HEK293 (cell line): ENCODE results near the gene HNRNPUL1.

Experiments used
- CTCF ChIA-PET: fragments of 350-600 bp; formaldehyde crosslinking; extraction: SDS; loops from one replicate; lab custom pipeline; 2021; ENCODE audit warnings: antibody characterized with exemption; lab: Yijun Ruan, JAX
- POLR2A ChIA-PET: fragments of 300-600 bp; formaldehyde crosslinking; extraction: SDS; loops from one replicate; lab custom pipeline; 2020; ENCODE audit warnings: antibody characterized with exemption, inconsistent platforms; lab: Yijun Ruan, JAX
- H3K27ac ChIP-seq: fragments of 200-500 bp; sonication (Bioruptor generic); 2 replicates; pipeline ENCODE4 v1.5.1; 2014; ENCODE audit warnings: low read depth, low read length, control low read depth, inconsistent platforms; ENCODE audit errors: extremely low read depth
- H3K36me3 ChIP-seq, 2 experiments: fragments of 200-500 bp in 1 of 2; sonication (Bioruptor generic) in 1 of 2; 1 replicate in 1 of 2; 2 replicates in 1 of 2; pipeline ENCODE4 v1.5.1; 2014 to 2017; ENCODE audit warnings: inconsistent platforms in 2 of 2, low read length in 2 of 2; ENCODE audit not compliant: control insufficient read depth in 2 of 2, insufficient read depth in 1 of 2
- H3K4me1 ChIP-seq: fragments of 200-500 bp; sonication (Bioruptor generic); 2 replicates; pipeline ENCODE4 v1.5.1; 2014; ENCODE audit warnings: mild to moderate bottlenecking, low read length, inconsistent platforms; ENCODE audit not compliant: control insufficient read depth, insufficient read depth
- H3K4me3 ChIP-seq: 2 replicates; pipeline ENCODE4 v1.5.1; 2011; ENCODE audit warnings: low read depth, mild to moderate bottlenecking, control low read depth, low read length, moderate library complexity
- H3K9me3 ChIP-seq: fragments of 200-500 bp; sonication (Bioruptor generic); 2 replicates; pipeline ENCODE4 v1.5.1; 2014; ENCODE audit warnings: low read depth, low read length, inconsistent platforms; ENCODE audit not compliant: control insufficient read depth, insufficient read depth
- EGR2 ChIP-seq: fragments of 450-650 bp; formaldehyde crosslinking; IDR thresholded peaks from 2 replicates; pipeline ENCODE4 v1.5.1; 2016; ENCODE audit warnings: low read depth, missing biosample characterization, missing genetic modification characterization
- KLF10 ChIP-seq: fragments of 450-650 bp; IDR thresholded peaks from 2 replicates; pipeline ENCODE4 v1.5.1; 2018; ENCODE audit warnings: missing biosample characterization, mild to moderate bottlenecking, missing genetic modification characterization
- KLF17 ChIP-seq: fragments of 450-650 bp; formaldehyde crosslinking; IDR thresholded peaks from 2 replicates; pipeline ENCODE4 v1.5.1; 2016; ENCODE audit warnings: missing biosample characterization, missing genetic modification characterization
- ZBTB17 ChIP-seq: fragments of 450-650 bp; formaldehyde crosslinking; IDR thresholded peaks from 2 replicates; pipeline ENCODE4 v1.5.1; 2016; ENCODE audit warnings: missing biosample characterization, missing genetic modification characterization
- ZBTB26 ChIP-seq: fragments of 450-650 bp; formaldehyde crosslinking; optimal IDR thresholded peaks from 2 replicates; pipeline ENCODE3; 2016; ENCODE audit warnings: missing biosample characterization, mild to moderate bottlenecking, missing genetic modification characterization
- ZNF2 ChIP-seq: fragments of 450-650 bp; formaldehyde crosslinking; IDR thresholded peaks from 2 replicates; pipeline ENCODE4 v1.5.1; 2016; ENCODE audit warnings: missing biosample characterization, missing genetic modification characterization
- ZNF239 ChIP-seq: fragments of 450-650 bp; formaldehyde crosslinking; IDR thresholded peaks from 2 replicates; pipeline ENCODE4 v1.5.1; 2016; ENCODE audit warnings: missing biosample characterization, missing genetic modification characterization
- ZNF366 ChIP-seq: fragments of 450-650 bp; formaldehyde crosslinking; conservative IDR thresholded peaks from 2 replicates; pipeline ENCODE4 v1.5.1; 2016; ENCODE audit warnings: missing biosample characterization, missing genetic modification characterization
- ZNF426 ChIP-seq: fragments of 450-650 bp; formaldehyde crosslinking; IDR thresholded peaks from 2 replicates; pipeline ENCODE4 v1.5.1; 2017; ENCODE audit warnings: missing biosample characterization, missing genetic modification characterization, mild to moderate bottlenecking, inconsistent platforms, moderate library complexity
- ZNF561 ChIP-seq: fragments of 450-650 bp; IDR thresholded peaks from 2 replicates; pipeline ENCODE4 v1.5.1; 2018; ENCODE audit warnings: missing biosample characterization, missing genetic modification characterization, borderline replicate concordance
- TF ChIP-seq, protein P1 (sequence below): fragments of 450-650 bp; formaldehyde crosslinking; conservative IDR thresholded peaks from 2 replicates; pipeline ENCODE4 v1.5.1; 2016; ENCODE audit warnings: low read depth, missing biosample characterization, missing genetic modification characterization
- TF ChIP-seq, protein P2 (sequence below): fragments of 450-650 bp; IDR thresholded peaks from 2 replicates; pipeline ENCODE4 v1.5.1; 2018; ENCODE audit warnings: missing biosample characterization, missing genetic modification characterization

HNRNPUL1 gene

DNA sequence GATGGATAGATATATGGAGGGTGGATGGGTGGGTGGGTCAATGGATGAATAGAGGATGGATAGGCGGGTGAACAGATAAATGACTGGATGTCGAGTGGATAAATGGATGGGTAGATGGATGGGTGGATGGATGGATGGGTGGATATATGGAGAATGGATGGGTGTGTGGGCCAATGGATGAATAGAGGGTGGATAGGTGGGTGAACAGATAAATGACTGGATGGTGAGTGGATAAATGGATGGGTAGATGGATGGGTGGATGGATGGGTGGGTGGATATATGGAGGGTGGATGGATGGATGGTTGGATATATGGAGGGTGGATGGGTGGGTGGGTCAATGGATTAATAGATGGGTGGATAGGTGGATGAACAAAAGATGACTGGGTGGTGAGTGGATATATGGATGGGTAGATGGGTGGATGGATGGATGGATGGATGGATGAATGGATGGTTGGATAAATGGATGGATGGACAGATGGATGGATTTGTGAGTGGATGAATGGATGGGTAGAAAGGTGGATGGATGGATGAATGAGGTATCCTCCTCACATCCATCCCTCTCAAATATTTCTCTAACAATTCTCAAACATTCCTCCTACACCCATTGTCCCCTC is 24.1 kb upstream of the HNRNPUL1 start:
- TF ChIP-seq EGR2 (tag by site-specific recombination) (peak; percentile 95), ZNF426 (no peak), ZNF2 (no peak), ZNF561 (tag by site-specific recombination) (no peak), ZNF366 (tag by site-specific recombination) (peak; percentile 95), ZNF239 (no peak), ZBTB17 (tag by site-specific recombination) (peak; percentile 88)
- TF ChIP-seq, protein P1, sequence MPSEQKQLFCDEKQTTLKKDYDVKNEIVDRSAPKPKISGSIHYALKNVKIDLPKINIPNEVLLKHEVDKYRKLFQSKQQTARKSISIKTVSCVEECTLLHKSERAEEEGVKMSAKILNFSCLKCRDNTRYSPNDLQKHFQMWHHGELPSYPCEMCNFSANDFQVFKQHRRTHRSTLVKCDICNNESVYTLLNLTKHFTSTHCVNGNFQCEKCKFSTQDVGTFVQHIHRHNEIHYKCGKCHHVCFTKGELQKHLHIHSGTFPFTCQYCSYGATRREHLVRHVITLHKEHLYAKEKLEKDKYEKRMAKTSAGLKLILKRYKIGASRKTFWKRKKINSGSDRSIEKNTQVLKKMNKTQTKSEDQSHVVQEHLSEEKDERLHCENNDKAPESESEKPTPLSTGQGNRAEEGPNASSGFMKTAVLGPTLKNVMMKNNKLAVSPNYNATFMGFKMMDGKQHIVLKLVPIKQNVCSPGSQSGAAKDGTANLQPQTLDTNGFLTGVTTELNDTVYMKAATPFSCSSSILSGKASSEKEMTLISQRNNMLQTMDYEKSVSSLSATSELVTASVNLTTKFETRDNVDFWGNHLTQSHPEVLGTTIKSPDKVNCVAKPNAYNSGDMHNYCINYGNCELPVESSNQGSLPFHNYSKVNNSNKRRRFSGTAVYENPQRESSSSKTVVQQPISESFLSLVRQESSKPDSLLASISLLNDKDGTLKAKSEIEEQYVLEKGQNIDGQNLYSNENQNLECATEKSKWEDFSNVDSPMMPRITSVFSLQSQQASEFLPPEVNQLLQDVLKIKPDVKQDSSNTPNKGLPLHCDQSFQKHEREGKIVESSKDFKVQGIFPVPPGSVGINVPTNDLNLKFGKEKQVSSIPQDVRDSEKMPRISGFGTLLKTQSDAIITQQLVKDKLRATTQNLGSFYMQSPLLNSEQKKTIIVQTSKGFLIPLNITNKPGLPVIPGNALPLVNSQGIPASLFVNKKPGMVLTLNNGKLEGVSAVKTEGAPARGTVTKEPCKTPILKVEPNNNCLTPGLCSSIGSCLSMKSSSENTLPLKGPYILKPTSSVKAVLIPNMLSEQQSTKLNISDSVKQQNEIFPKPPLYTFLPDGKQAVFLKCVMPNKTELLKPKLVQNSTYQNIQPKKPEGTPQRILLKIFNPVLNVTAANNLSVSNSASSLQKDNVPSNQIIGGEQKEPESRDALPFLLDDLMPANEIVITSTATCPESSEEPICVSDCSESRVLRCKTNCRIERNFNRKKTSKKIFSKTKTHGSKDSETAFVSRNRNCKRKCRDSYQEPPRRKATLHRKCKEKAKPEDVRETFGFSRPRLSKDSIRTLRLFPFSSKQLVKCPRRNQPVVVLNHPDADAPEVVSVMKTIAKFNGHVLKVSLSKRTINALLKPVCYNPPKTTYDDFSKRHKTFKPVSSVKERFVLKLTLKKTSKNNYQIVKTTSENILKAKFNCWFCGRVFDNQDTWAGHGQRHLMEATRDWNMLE (tag by site-specific recombination) = no peak
- Histone ChIP-seq H3K4me3 (no peak overlapping the region), H3K9me3 (no peaks in the 10 kb centered on the region), H3K4me1 (no peaks in the 10 kb centered on the region), H3K27ac (no peak overlapping the region), H3K36me3 (no peaks in the 10 kb centered on the region)
- ChIA-PET CTCF (no interaction called here), POLR2A (no interaction called here)

GRCh38 chr19:41241859-41242258 is 22.3 kb upstream of the HNRNPUL1 start:
- no peaks in the 10 kb centered on the region for H3K9me3 ChIP-seq
- H3K4me3 ChIP-seq = no peak overlapping the region
- ChIA-PET CTCF (interaction anchor here (0.6 kb wide), 1 partner anchor 92 kb away, joined by 3 read pairs; no protein-coding TSS in a partner anchor), POLR2A (interaction anchor here (0.6 to 1.1 kb wide), 2 partner anchors 18 to 154 kb away, joined by 4 to 9 read pairs; no protein-coding TSS in a partner anchor)
- no peaks in the 10 kb centered on the region for H3K36me3 ChIP-seq
- peak; percentile 70 for TF ChIP-seq ZNF366 (tag by site-specific recombination)
- no peak for TF ChIP-seq KLF17 (tag by site-specific recombination)
- H3K27ac ChIP-seq = no peak overlapping the region
- H3K4me1 ChIP-seq = no peaks in the 10 kb centered on the region

DNA sequence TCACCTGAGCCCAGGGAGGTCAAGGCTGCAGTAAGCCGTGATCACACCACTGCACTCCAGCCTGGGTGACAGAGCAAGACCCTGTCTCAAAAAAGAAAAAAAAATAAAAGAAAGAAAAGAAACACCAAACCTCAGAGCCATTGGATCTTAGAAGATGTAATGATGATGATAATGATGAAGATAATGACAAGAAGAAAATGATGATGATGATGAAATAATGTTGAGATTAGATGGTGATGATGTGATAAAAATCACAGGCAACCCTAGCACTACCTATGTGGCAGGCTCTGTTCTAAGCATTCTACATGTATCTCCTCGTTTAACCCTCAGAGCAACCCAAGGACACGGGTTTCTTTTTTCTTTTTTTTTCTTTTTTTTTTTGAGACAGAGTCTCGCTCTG is 20.1 kb upstream of the HNRNPUL1 start:
- H3K27ac ChIP-seq = no peak overlapping the region
- no peaks in the 10 kb centered on the region for H3K4me1 ChIP-seq
- CTCF ChIA-PET = interaction anchor here (0.6 to 1.0 kb wide), 2 partner anchors 13 to 38 kb away, joined by 3 to 4 read pairs; no protein-coding TSS in a partner anchor
- no peaks in the 10 kb centered on the region for H3K36me3 ChIP-seq
- TF ChIP-seq KLF10 (tag by site-specific recombination) (no peak), ZBTB26 (no peak)
- TF ChIP-seq, protein P2, sequence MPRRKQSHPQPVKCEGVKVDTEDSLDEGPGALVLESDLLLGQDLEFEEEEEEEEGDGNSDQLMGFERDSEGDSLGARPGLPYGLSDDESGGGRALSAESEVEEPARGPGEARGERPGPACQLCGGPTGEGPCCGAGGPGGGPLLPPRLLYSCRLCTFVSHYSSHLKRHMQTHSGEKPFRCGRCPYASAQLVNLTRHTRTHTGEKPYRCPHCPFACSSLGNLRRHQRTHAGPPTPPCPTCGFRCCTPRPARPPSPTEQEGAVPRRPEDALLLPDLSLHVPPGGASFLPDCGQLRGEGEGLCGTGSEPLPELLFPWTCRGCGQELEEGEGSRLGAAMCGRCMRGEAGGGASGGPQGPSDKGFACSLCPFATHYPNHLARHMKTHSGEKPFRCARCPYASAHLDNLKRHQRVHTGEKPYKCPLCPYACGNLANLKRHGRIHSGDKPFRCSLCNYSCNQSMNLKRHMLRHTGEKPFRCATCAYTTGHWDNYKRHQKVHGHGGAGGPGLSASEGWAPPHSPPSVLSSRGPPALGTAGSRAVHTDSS (tag by site-specific recombination) = peak; percentile 65
- no peaks in the 10 kb centered on the region for H3K9me3 ChIP-seq
- H3K4me3 ChIP-seq = no peak overlapping the region
- POLR2A ChIA-PET = no interaction called here
